H1 (cell line): ENCODE data around the gene LGALS1. TPM values are rescaled to one million over a fixed set of nuclear protein-coding genes. Genes with fewer than 3 reads are reported as not detected.

Source experiments
- CTCF ChIP-seq, 3 experiments: IDR thresholded peaks; 1 replicate in 2 of 3; 2 replicates in 1 of 3; pipeline versions ENCODE4 v1.5.1 to v1.6.1; 2011; ENCODE audit warnings: low read length in 3 of 3, mild to moderate bottlenecking in 3 of 3, inconsistent platforms in 2 of 3, low read depth in 1 of 3, moderate library complexity in 1 of 3; ENCODE audit not compliant: insufficient read depth in 1 of 3; ENCODE audit errors: control extremely low read depth in 1 of 3
- JUND ChIP-seq: IDR thresholded peaks from 2 replicates; pipeline ENCODE4 v1.6.1; 2011; ENCODE audit warnings: mild to moderate bottlenecking, improper control_type of control experiment, low read length
- POLR2AphosphoS5 ChIP-seq: IDR thresholded peaks from 2 replicates; pipeline ENCODE4 v1.6.1; 2011; ENCODE audit warnings: low read depth, low read length
- TAF1 ChIP-seq: IDR thresholded peaks from 2 replicates; pipeline ENCODE4 v1.6.1; 2011; ENCODE audit warnings: mild to moderate bottlenecking, low read depth, low read length
- polyA plus RNA-seq, 7 experiments: library from polyadenylated mRNA; depleted of rRNA in 3 of 7; stranded (reverse) in 5 of 7; unstranded in 2 of 7; fragments of >200 nt in 5 of 7; fragments of 200-250 nt in 2 of 7; gene quantifications; 1 replicate in 5 of 7; 2 replicates in 1 of 7; 4 replicates in 1 of 7; pipeline versions ENCODE4 v1.2.1 to v1.2.3, GENCODE V29; 2011 to 2013; ENCODE audit warnings: missing spikeins in 2 of 7, mixed read lengths in 2 of 7
- total RNA-seq: library from RNA; stranded (reverse); fragmentation: NEBNext Ultra II Directional; extraction: Animal tissue kit (Norgen Biotek cat#: 25700); gene quantifications from 2 replicates; pipeline ENCODE4 v1.2.1, GENCODE V29; 2021

LGALS1 gene
- total and polyA plus RNA-seq, 2 of the 8 experiments (the other 6 are each of a cell fraction or from before 2014, with no cell fraction given), result 12.0 to 92.4 TPM

- TF ChIP-seq CTCF (IDR thresholded peaks at IDR 0.05; ENCODE audit: control extremely low read depth in 1 of 3, insufficient read depth in 1 of 3, low read depth in 1 of 3, low read length in 3 of 3), result peak; percentile 4 to 34 (median 27); a peak in 3 of 4 replicates
- peak; percentile 24; the same call in 1 of the 2 replicates for TF ChIP-seq TAF1
- 0 out of 2 replicates have a peak, but pooled peaks have one; percentile 20 for TF ChIP-seq JUND
- TF ChIP-seq POLR2AphosphoS5, result peak; percentile 62; the same call in 1 of the 2 replicates
These were observed 41.6 kb upstream of the LGALS1 start (continued) for GRCh38 chr22:37633625-37634416.
